ENCODE measurements around the gene GCG.
A peak's percentile ranks its signal among the peaks of the same experiment; 100 is the strongest.

GCG gene

GRCh38 chr2:162111958-162112850 is 39.8 kb downstream of the GCG start:
- in situ Hi-C loops (cut with HindIII; ENCODE audit: low pct_unique_long_range_greater_than_20kb, low sequenced_read_pairs): no loop called here
- peak in 1 of 2 experiments; percentile 23 for DNase-seq (ENCODE audit: low read depth in 1 of 2, low spot score in 1 of 2)
- no peak for TF ChIP-seq JUND (IDR thresholded peaks at IDR 0.05; ENCODE audit: low read depth)

- in situ Hi-C loops (cut with HindIII; ENCODE audit: low pct_unique_long_range_greater_than_20kb, low sequenced_read_pairs): no loop called here
- no peak for DNase-seq (ENCODE audit: low read depth in 1 of 2, low spot score in 1 of 2)
- no peak for TF ChIP-seq JUND (IDR thresholded peaks at IDR 0.05; ENCODE audit: low read depth)
Observed at GRCh38 chr2:162107361-162107901, 44.6 kb downstream of the GCG start.

GRCh38 chr2:162106746-162107145 is 45.3 kb downstream of the GCG start:
- in situ Hi-C loops (cut with HindIII; ENCODE audit: low pct_unique_long_range_greater_than_20kb, low sequenced_read_pairs): no loop called here
- no peak for DNase-seq (ENCODE audit: low read depth in 1 of 2, low spot score in 1 of 2)
- no peak for TF ChIP-seq JUND (IDR thresholded peaks at IDR 0.05; ENCODE audit: low read depth)

- no peak for DNase-seq (ENCODE audit: low read depth in 1 of 2, low spot score in 1 of 2)
- in situ Hi-C loops (cut with HindIII; ENCODE audit: low pct_unique_long_range_greater_than_20kb, low sequenced_read_pairs): no loop called here
- no peak for TF ChIP-seq JUND (IDR thresholded peaks at IDR 0.05; ENCODE audit: low read depth)
Observed at GRCh38 chr2:162106146-162106551, 45.9 kb downstream of the GCG start.

GRCh38 chr2:162103443-162104009 is 48.5 kb downstream of the GCG start:
- TF ChIP-seq JUND (IDR thresholded peaks at IDR 0.05; ENCODE audit: low read depth): no peak
- in situ Hi-C loops (cut with HindIII; ENCODE audit: low pct_unique_long_range_greater_than_20kb, low sequenced_read_pairs): no loop called here
- DNase-seq (ENCODE audit: low read depth in 1 of 2, low spot score in 1 of 2): no peak

GRCh38 chr2:162100579-162100978 is 51.5 kb downstream of the GCG start:
- DNase-seq (ENCODE audit: low read depth in 1 of 2, low spot score in 1 of 2): no peak
- in situ Hi-C loops (cut with HindIII; ENCODE audit: low pct_unique_long_range_greater_than_20kb, low sequenced_read_pairs): no loop called here
- no peak for TF ChIP-seq JUND (IDR thresholded peaks at IDR 0.05; ENCODE audit: low read depth)

- in situ Hi-C loops (cut with HindIII; ENCODE audit: low pct_unique_long_range_greater_than_20kb, low sequenced_read_pairs): no loop called here
- DNase-seq (ENCODE audit: low read depth in 1 of 2, low spot score in 1 of 2): no peak
- no peak for TF ChIP-seq JUND (IDR thresholded peaks at IDR 0.05; ENCODE audit: low read depth)
Observed at GRCh38 chr2:162099836-162100235, 52.2 kb downstream of the GCG start.
